Body of pancreas (tissue), 4 donors: ENCODE data around the gene OSBP2. TPM values are rescaled to one million over a fixed set of nuclear protein-coding genes. Genes with fewer than 3 reads are reported as not detected.

Source experiments
- ATAC-seq: fragments of 150-250 bp; one replicate; pipeline ENCODE4 v1.9.1; 2016
- DNase-seq, 4 donors: peaks; one replicate each; pipeline ENCODE4 v3.0.0-alpha.2; 2019
- H3K27ac ChIP-seq, 4 donors: fragments of 200-600 bp; sonication (generic); 1 replicate in 3 of 4; 2 replicates in 1 of 4; pipeline versions ENCODE4 v1.5.1 to v1.6.1; 2016 to 2019; ENCODE audit warnings: mild to moderate bottlenecking in 1 of 4, mixed read lengths in 1 of 4, moderate library complexity in 1 of 4
- H3K27me3 ChIP-seq, 2 donors: fragments of 200-600 bp; sonication (generic); one replicate each; pipeline ENCODE4 v1.6.0; 2016; ENCODE audit warnings: mild to moderate bottlenecking in 1 of 2
- H3K36me3 ChIP-seq, 2 donors: fragments of 200-600 bp; sonication (generic); replicated peaks in 1 of 2; 2 replicates each; pipeline ENCODE4 v1.5.1; 2016; ENCODE audit warnings: low read depth in 2 of 2; ENCODE audit not compliant: insufficient read depth in 1 of 2
- H3K4me1 ChIP-seq: fragments of 200-600 bp; sonication (generic); one replicate; pipeline ENCODE4 v1.6.0; 2016
- H3K4me3 ChIP-seq, 2 donors: fragments of 200-600 bp; sonication (generic); 1 replicate in 1 of 2; 2 replicates in 1 of 2; pipeline ENCODE4 v1.5.1; 2016 to 2019
- H3K9me3 ChIP-seq, 3 donors: fragments of 200-600 bp; sonication (generic); 1 replicate in 2 of 3; 2 replicates in 1 of 3; pipeline ENCODE4 v1.5.1; 2016
- POLR2A ChIP-seq, 3 donors: fragments of 450-650 bp; IDR thresholded peaks; one replicate each; pipeline ENCODE4 v1.6.1; 2016; ENCODE audit warnings: antibody characterized with exemption in 3 of 3, mild to moderate bottlenecking in 2 of 3
- WGBS, 2 donors: methylation state at CpG; one replicate each; pipeline ENCODE4 v1.1.5; 2017; 5-methylcytosine and 5-hydroxymethylcytosine counted together
- intact Hi-C: fragments of 100-400 bp; cut with DNase I; formaldehyde crosslinking; loops from one replicate; pipeline ENCODE4 v1.15.1; 2023
- total RNA-seq, 2 donors: library from RNA; depleted of rRNA; stranded (reverse); fragments of >200 nt; gene quantifications; one replicate each; pipeline ENCODE4 v1.1.0, GENCODE V29; 2016
- TF ChIP-seq, protein P1 (sequence below), 7 experiments: fragments of 450-650 bp in 4 of 7; fragments of 200-600 bp in 3 of 7; sonication (generic) in 3 of 7; IDR thresholded peaks; one replicate each; pipeline ENCODE4 v1.5.1; 2016 to 2019; ENCODE audit warnings: antibody characterized with exemption in 7 of 7

The OSBP2 gene
- total RNA-seq, 2 donors from 2014 or later = 2.3 to 3.0 TPM

DNA sequence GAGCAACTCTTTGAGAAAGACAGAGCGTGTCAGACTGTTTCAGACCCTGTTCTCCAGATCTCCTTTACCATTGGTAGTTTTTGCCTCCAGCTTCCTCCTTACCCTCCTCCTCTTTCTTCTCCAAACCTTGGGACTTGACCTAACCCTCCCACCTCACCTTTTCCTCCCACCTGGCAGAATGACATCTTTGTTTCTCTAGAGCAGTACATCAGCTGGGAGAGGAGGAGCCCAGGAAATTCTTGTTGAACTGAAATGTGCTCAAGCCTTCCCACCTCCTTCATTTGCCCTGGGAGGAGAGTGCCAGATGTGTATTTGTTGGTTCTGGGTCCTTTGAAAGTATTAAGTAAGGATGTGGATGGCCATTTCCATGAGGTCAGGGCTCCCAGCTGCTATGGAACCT is 17.4 kb downstream of the OSBP2 start:
- WGBS, 2 donors = 91 to 100% methylated on average over 1 of the region's 1 CpG
- ATAC-seq (no peak), DNase-seq (no peak)
- no peaks in the 10 kb centered on the region for H3K27me3 ChIP-seq
- H3K4me1 ChIP-seq = no peaks in the 10 kb centered on the region
- H3K36me3 ChIP-seq = no peaks in the 10 kb centered on the region
- H3K4me3 ChIP-seq = no peak overlapping the region
- TF ChIP-seq, protein P1, sequence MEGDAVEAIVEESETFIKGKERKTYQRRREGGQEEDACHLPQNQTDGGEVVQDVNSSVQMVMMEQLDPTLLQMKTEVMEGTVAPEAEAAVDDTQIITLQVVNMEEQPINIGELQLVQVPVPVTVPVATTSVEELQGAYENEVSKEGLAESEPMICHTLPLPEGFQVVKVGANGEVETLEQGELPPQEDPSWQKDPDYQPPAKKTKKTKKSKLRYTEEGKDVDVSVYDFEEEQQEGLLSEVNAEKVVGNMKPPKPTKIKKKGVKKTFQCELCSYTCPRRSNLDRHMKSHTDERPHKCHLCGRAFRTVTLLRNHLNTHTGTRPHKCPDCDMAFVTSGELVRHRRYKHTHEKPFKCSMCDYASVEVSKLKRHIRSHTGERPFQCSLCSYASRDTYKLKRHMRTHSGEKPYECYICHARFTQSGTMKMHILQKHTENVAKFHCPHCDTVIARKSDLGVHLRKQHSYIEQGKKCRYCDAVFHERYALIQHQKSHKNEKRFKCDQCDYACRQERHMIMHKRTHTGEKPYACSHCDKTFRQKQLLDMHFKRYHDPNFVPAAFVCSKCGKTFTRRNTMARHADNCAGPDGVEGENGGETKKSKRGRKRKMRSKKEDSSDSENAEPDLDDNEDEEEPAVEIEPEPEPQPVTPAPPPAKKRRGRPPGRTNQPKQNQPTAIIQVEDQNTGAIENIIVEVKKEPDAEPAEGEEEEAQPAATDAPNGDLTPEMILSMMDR (IDR thresholded peaks at IDR 0.05) = no peak
- no peak for TF ChIP-seq POLR2A (IDR thresholded peaks at IDR 0.05)
- H3K27ac ChIP-seq = no peak overlapping the region
- intact Hi-C loops = no loop called here
- no peaks in the 10 kb centered on the region for H3K9me3 ChIP-seq

DNA sequence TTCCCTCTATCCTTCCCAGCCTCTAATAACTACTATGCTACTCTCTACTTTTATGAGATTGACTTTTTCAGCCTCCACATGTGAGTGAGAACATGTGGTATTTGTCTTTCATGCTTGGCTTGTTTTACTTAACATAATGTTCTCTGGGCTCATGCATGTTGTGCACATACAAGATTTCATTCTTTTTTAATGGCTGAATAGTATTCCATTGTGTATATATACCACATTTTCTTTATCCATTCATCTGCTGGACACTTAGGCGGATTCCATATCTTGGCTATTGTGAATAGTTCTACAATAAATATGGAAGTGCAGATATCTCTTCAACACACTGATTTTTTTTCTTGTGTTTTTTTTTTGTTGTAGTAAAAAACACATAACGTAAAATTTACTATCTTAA is 19.4 kb downstream of the OSBP2 start:
- ATAC-seq (no peak), DNase-seq (no peak)
- Histone ChIP-seq H3K27ac (no peak overlapping the region), H3K9me3 (no peaks in the 10 kb centered on the region), H3K4me3 (no peak overlapping the region), H3K27me3 (no peaks in the 10 kb centered on the region), H3K4me1 (no peaks in the 10 kb centered on the region), H3K36me3 (no peaks in the 10 kb centered on the region)
- intact Hi-C loops = no loop called here
- no peak for TF ChIP-seq POLR2A (IDR thresholded peaks at IDR 0.05)
- TF ChIP-seq, protein P1 (IDR thresholded peaks at IDR 0.05) = no peak
- 92 to 97% methylated on average over 2 of the region's 2 CpGs for WGBS, 2 donors

DNA sequence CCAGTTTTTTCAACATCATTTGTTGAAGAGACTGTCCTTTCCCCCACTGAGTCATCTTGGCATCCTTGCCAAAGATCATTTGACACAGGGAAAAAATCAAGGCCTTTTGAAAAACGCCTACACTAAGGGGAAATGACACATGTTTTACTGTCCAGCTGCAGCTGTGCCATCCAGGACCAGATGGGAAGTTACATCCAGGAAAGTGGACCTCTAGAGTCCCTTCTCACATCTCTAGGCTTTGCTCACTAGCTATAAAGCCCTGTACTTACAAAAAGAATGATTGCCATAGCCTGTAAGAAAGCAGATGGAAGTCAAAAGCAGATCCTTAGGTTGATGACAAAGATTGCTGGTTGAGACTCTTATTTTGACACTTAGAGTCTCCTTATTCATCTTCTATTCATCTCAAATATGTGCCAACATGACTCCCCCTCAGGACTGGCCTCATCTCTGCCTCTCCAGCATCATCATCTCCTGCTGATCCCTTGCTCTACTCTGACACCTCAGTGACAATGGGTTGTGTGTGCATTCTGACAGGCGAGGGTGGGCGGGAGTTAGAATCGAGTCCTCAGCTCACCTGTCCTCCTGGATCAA is 22.8 kb downstream of the OSBP2 start:
- DNase-seq = no peak
- H3K4me1 ChIP-seq = peaks cover 4% of the 10 kb centered on the region
- intact Hi-C loops = no loop called here
- H3K9me3 ChIP-seq = no peaks in the 10 kb centered on the region
- H3K4me3 ChIP-seq = no peak overlapping the region
- no peaks in the 10 kb centered on the region for H3K36me3 ChIP-seq
- no peak for ATAC-seq
- 64 to 68% methylated on average over 4 of the region's 4 CpGs for WGBS, 2 donors
- H3K27ac ChIP-seq = no peak overlapping the region
- no peaks in the 10 kb centered on the region for H3K27me3 ChIP-seq
- no peak for TF ChIP-seq POLR2A (IDR thresholded peaks at IDR 0.05)
- TF ChIP-seq, protein P1 (IDR thresholded peaks at IDR 0.05) = no peak

DNA sequence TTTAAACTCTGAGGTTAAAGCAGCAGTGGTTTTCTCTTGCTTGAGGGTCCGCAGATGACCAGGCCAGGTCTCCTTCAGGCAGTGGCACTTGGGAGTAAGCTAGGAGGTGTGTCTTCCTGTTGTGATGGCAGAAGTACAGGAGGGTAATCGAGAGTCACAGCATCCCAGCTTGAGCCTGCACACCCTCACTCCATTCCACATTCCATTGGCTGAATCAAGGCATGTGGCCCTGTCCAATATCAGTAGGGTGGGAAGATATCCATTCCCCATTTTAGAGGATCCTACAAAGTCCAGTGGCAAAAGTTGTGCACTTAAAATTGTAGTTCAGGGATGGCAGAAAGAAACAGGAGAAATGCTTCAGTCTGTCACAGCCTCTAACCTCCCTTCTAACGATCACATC is 23.3 kb downstream of the OSBP2 start:
- H3K4me1 ChIP-seq = peaks cover 4% of the 10 kb centered on the region
- H3K27me3 ChIP-seq = no peaks in the 10 kb centered on the region
- intact Hi-C loops = no loop called here
- H3K4me3 ChIP-seq = no peak overlapping the region
- WGBS, 2 donors = 84 to 87% methylated on average over 3 of the region's 3 CpGs
- DNase-seq (no peak), ATAC-seq (no peak)
- H3K27ac ChIP-seq = no peak overlapping the region
- H3K36me3 ChIP-seq = no peaks in the 10 kb centered on the region
- no peaks in the 10 kb centered on the region for H3K9me3 ChIP-seq
- no peak for TF ChIP-seq POLR2A (IDR thresholded peaks at IDR 0.05)
- TF ChIP-seq, protein P1 (IDR thresholded peaks at IDR 0.05) = no peak

DNA sequence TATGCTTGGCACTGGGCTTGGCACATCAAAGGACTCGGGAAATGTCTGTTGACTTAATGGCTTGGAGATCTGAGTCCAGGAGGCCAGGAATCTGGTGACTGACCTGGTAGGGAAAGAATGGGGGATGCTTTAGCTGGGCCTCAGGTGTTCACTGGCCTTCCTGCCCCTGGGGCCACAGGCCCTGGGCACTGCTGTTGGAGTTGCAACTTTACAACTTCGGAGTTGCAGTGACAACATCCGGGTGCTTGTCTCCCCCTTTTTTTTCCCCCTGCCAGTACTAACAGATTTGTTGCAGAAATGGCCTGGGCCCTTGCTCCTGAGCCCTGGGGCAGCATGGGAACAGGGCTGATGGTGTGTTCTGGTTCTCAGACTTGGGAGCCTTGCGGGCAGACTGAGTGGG is 23.8 kb downstream of the OSBP2 start:
- no peak for TF ChIP-seq POLR2A (IDR thresholded peaks at IDR 0.05)
- TF ChIP-seq, protein P1 (IDR thresholded peaks at IDR 0.05) = no peak
- Histone ChIP-seq H3K27ac (no peak overlapping the region), H3K9me3 (no peaks in the 10 kb centered on the region), H3K4me3 (no peak overlapping the region), H3K36me3 (no peaks in the 10 kb centered on the region), H3K27me3 (no peaks in the 10 kb centered on the region), H3K4me1 (peaks cover 4% of the 10 kb centered on the region)
- ATAC-seq (no peak), DNase-seq (no peak)
- WGBS, 2 donors = 82 to 89% methylated on average over 3 to 4 of the region's 4 CpGs
- intact Hi-C loops = no loop called here
